Gastrocnemius medialis (tissue), 4 donors: ENCODE measurements around the gene POLH. TPM values are rescaled to one million over a fixed set of nuclear protein-coding genes. Genes with fewer than 3 reads are reported as not detected.

Source experiments
- ATAC-seq, 2 donors: fragments of 150-250 bp; one replicate each; pipeline ENCODE4 v1.9.1; 2016
- DNase-seq, 2 donors: peaks; one replicate each; pipeline ENCODE4 v3.0.0-alpha.2; 2019
- H3K27ac ChIP-seq, 4 donors: fragments of 200-600 bp; sonication (generic); 1 replicate in 1 of 4; 2 replicates in 3 of 4; pipeline ENCODE4 v1.5.1; 2016 to 2018; ENCODE audit warnings: mild to moderate bottlenecking in 2 of 4, moderate library complexity in 1 of 4
- H3K27me3 ChIP-seq, 3 donors: fragments of 200-600 bp; sonication (generic) in 2 of 3; 1 replicate in 1 of 3; 2 replicates in 2 of 3; pipeline versions ENCODE4 v1.5.1 to v1.6.0; 2016 to 2019; ENCODE audit warnings: mild to moderate bottlenecking in 1 of 3, moderate library complexity in 1 of 3
- H3K36me3 ChIP-seq, 2 donors: fragments of 200-600 bp; sonication (generic) in 1 of 2; one replicate each; pipeline ENCODE4 v1.5.1; 2017 to 2018
- H3K4me1 ChIP-seq, 2 donors: fragments of 200-600 bp; sonication (generic) in 1 of 2; one replicate each; pipeline ENCODE4 v1.5.1; 2016 to 2017; ENCODE audit warnings: mild to moderate bottlenecking in 2 of 2
- H3K4me3 ChIP-seq, 4 donors: fragments of 200-600 bp; sonication (generic) in 3 of 4; 1 replicate in 1 of 4; 2 replicates in 3 of 4; pipeline ENCODE4 v1.5.1; 2016 to 2019; ENCODE audit warnings: mild to moderate bottlenecking in 2 of 4
- H3K9me3 ChIP-seq, 3 donors: fragments of 200-600 bp; sonication (generic) in 2 of 3; 1 replicate in 1 of 3; 2 replicates in 2 of 3; pipeline ENCODE4 v1.5.1; 2016 to 2019
- POLR2A ChIP-seq, 2 donors: fragments of 450-650 bp; IDR thresholded peaks; one replicate each; pipeline ENCODE4 v1.6.1; 2017; ENCODE audit warnings: antibody characterized with exemption in 2 of 2, mild to moderate bottlenecking in 2 of 2, moderate library complexity in 2 of 2
- in situ Hi-C, 4 donors: fragments of 200-750 bp; cut with MboI; loops; one replicate each; pipeline versions ENCODE4 v1.15.0 to v1.8.0; 2017; ENCODE audit warnings: low sequenced_read_pairs in 4 of 4
- intact Hi-C: fragments of 100-400 bp; cut with DNase I; formaldehyde crosslinking; loops from one replicate; pipeline ENCODE4 v1.15.1; 2023; ENCODE audit warnings: low total_unique reads
- total RNA-seq, 4 donors: library from RNA; depleted of rRNA; stranded (reverse); fragments of >200 nt; gene quantifications; one replicate each; pipeline versions ENCODE4 v1.1.0 to v1.2.3, GENCODE V29; 2016
- TF ChIP-seq, protein P1 (sequence below), 5 experiments: fragments of 450-650 bp in 3 of 5; fragments of 200-600 bp in 2 of 5; sonication (generic) in 2 of 5; IDR thresholded peaks in 4 of 5; conservative IDR thresholded peaks in 1 of 5; 1 replicate in 4 of 5; 2 replicates in 1 of 5; pipeline ENCODE4 v1.5.1; 2016 to 2019; ENCODE audit warnings: antibody characterized with exemption in 5 of 5, mild to moderate bottlenecking in 3 of 5, moderate library complexity in 3 of 5

POLH gene
- total RNA-seq, 4 donors from 2014 or later = 3.8 to 6.9 (median 5.3) TPM

DNA sequence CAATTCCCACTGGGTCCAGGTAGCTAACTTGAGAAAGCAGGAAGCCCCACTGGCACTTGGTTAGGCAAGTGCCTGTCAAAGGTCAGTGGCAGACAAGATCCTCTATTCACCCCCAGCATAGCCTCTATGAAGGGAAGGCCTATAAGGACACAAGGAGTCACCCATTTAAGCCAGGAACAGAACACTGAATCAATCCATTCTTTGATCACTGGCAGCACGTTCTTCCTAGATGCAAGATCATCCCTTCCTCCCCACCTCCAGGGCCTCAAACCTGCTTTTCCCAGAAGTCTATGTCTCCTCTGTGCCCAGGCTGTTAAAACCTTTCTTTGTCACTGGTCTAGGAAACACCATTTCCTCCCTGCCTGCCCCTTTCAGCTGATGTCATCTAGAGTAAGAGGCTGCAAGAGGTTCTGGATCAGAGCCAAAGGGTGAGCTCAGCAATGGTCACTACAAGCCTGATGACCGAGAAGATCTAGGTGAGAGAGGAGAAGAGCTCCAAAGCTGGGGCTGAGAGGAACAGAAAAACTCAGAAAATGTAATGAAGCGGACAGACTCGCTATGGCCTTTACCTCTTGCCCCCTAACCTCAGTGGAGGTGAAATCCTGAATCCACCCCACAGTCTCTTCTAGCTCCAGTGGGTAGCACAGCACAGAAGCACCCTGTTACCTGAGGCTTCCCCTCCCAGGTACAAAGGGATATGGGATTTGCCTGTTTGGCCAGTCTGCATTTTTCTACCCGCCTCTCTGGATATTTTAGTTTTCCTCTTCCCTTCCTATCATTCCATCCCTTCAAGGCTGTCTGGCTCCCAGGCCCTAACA lies 51.2 kb downstream of the POLH start:
- ATAC-seq (no peak), DNase-seq (peak; percentile 67 to 74)
- in situ Hi-C loops (no loop called here), intact Hi-C loops (loop anchor here (5.0 kb wide), 1 partner anchor 620 kb away; the partner anchor contains the start of gene HSP90AB1)
- Histone ChIP-seq H3K4me3 (peak overlapping the region in 1 of 4 donors; percentile 97), H3K36me3 (peaks cover 0 to 38% of the 10 kb centered on the region in 2 donors), H3K27me3 (no peaks in the 10 kb centered on the region), H3K27ac (peak overlapping the region; percentile 97 to 100 (median 100)), H3K9me3 (no peaks in the 10 kb centered on the region), H3K4me1 (peaks cover 21 to 22% of the 10 kb centered on the region in 2 donors)
- TF ChIP-seq POLR2A (IDR thresholded peaks at IDR 0.05) = peak in 1 of 2 donors; percentile 24
- TF ChIP-seq, protein P1, sequence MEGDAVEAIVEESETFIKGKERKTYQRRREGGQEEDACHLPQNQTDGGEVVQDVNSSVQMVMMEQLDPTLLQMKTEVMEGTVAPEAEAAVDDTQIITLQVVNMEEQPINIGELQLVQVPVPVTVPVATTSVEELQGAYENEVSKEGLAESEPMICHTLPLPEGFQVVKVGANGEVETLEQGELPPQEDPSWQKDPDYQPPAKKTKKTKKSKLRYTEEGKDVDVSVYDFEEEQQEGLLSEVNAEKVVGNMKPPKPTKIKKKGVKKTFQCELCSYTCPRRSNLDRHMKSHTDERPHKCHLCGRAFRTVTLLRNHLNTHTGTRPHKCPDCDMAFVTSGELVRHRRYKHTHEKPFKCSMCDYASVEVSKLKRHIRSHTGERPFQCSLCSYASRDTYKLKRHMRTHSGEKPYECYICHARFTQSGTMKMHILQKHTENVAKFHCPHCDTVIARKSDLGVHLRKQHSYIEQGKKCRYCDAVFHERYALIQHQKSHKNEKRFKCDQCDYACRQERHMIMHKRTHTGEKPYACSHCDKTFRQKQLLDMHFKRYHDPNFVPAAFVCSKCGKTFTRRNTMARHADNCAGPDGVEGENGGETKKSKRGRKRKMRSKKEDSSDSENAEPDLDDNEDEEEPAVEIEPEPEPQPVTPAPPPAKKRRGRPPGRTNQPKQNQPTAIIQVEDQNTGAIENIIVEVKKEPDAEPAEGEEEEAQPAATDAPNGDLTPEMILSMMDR (IDR thresholded peaks at IDR 0.05 in 4 of 5, conservative IDR thresholded peaks at IDR 0.05 in 1 of 5) = no peak

DNA sequence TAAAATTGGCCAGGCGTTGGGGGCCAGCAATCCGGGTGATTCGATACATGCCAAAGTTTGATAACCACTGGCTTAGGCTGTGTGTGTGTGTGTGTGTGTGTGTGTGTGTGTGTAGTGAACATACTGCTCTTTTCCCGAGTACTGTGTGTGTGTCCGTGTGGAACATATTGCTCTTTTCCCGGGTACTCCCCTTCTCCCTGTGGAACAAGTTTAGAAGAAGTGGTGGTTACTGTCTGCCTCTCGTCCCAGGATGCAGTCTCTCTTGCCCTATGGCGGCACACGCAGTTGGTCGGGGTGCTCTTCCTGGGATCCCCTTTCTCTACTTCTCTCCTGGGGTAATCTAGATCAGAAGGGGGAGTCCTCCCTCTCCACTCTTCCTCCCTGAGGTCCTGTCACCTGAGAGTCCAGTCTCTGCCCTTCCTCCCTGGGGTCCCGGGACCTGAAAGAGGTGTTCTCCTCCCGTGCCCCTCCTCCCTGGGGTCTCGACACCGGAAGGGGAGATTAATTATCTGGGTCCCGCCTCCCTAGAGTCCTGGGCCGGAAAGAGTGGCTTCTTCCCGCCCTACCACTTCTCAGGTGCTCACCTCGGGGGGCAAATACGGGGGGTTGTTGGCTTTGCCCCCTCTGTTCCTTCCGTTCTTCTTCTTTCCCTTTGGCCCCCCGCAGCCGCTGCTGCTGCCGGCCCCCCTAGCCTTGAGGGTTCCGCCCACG lies 52.6 kb downstream of the POLH start:
- no peaks in the 10 kb centered on the region for H3K27me3 ChIP-seq
- peaks cover 21 to 22% of the 10 kb centered on the region in 2 donors for H3K4me1 ChIP-seq
- ATAC-seq = no peak
- intact Hi-C loops = loop anchor here (5.0 kb wide), 1 partner anchor 619 kb away; the partner anchor contains the start of gene HSP90AB1
- TF ChIP-seq, protein P1 (IDR thresholded peaks at IDR 0.05 in 4 of 5, conservative IDR thresholded peaks at IDR 0.05 in 1 of 5) = no peak
- no peak for TF ChIP-seq POLR2A (IDR thresholded peaks at IDR 0.05)
- peak overlapping the region; percentile 79 to 97 (median 88) for H3K4me3 ChIP-seq
- no peaks in the 10 kb centered on the region for H3K9me3 ChIP-seq
- in situ Hi-C loops = no loop called here
- DNase-seq = peak; percentile 19 to 51
- peak overlapping the region; percentile 97 to 100 (median 100) for H3K27ac ChIP-seq
- peaks cover 0 to 25% of the 10 kb centered on the region in 2 donors for H3K36me3 ChIP-seq

DNA sequence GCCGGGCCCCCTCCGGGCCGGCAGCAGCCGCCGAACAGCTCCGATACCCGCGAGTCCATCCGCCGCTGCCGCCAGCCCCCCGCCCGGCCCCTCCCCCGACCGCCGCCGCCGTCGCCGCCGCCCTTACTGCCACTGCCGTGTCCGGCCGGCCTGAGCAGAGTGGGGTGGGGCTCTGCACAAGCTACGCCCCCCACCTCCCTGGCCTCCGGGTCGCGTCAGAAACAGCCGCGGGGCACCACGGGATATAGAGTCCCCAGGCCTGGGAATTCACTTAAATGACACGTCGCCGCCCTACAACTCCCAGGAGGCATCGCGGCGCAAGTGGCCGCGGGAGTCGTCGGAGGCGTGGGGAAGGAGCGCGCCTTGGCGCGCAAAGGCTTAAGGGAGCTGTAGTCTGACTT lies 53.1 kb downstream of the POLH start, which contains the start of gene GTPBP2:
TSS of gene GTPBP2 (minus strand) at position 161 of the 401 bp plus-strand sequence. CDS start at position 59, 102 bp downstream.
- TF ChIP-seq, protein P1 (IDR thresholded peaks at IDR 0.05 in 4 of 5, conservative IDR thresholded peaks at IDR 0.05 in 1 of 5) = no peak
- TF ChIP-seq POLR2A (IDR thresholded peaks at IDR 0.05) = peak in 1 of 2 donors; percentile 44
- Histone ChIP-seq H3K27me3 (no peaks in the 10 kb centered on the region), H3K27ac (peak within 1 kb of the TSS; percentile 97 to 100 (median 100)), H3K4me1 (peaks cover 21 to 22% of the 10 kb centered on the region in 2 donors), H3K36me3 (peaks cover 0 to 19% of the 10 kb centered on the region in 2 donors), H3K4me3 (peak within 1 kb of the TSS; percentile 79 to 97 (median 88)), H3K9me3 (no peaks in the 10 kb centered on the region)
- ATAC-seq (peak; percentile 84 to 87), DNase-seq (peak; percentile 99)
- intact Hi-C loops = loop anchor here (5.0 kb wide), 1 partner anchor 618 kb away; the partner anchor contains the start of gene HSP90AB1
- in situ Hi-C loops = no loop called here

DNA sequence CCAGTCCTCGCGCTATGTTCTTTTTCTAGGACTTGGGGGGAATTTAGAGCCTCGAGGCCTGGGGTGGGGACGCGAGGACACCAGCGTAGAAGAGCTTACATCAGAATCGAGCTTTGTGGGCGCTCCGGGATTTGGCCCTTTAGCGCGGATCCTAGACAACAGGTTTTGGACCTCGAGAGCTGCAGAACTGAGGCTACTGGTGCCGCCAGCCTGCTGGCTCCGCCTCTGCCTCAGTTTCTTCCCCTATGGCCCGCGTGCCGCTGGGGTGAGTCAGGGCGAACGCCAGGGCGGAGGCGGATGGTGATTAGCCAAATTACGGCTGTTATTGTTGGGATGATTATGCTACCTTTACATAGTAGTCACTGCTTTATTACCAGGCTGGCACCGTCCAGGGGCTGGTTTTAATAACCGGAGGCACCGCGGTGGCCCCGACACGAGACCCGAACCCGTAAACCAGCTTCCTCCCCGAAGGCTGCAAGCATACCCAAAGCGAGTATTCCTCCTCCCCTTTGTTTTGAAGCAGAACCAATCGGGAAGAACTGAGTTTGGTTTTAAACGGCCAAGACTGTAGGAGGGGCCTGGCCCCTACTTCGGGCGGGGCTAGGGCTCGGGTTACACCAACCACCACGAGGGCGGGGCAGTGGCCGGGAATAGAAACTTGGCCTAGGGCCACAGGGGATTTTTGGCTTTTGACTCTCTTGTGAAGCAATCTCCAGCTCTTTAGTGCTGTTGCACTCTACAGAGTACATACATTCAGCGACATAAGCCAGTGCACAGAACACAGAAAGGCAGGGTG lies 53.7 kb downstream of the POLH start:
- no peaks in the 10 kb centered on the region for H3K9me3 ChIP-seq
- intact Hi-C loops = loop anchor here (5.0 kb wide), 1 partner anchor 618 kb away; the partner anchor contains the start of gene HSP90AB1

More for the DNA sequence above, 53.7 kb downstream of the POLH start:
- DNase-seq (peak; percentile 95 to 97), ATAC-seq (peak; percentile 90 to 92)
- peaks cover 21 to 22% of the 10 kb centered on the region in 2 donors for H3K4me1 ChIP-seq
- peak; percentile 79 to 94 for TF ChIP-seq POLR2A (IDR thresholded peaks at IDR 0.05)
- TF ChIP-seq, protein P1 (IDR thresholded peaks at IDR 0.05 in 4 of 5, conservative IDR thresholded peaks at IDR 0.05 in 1 of 5) = no peak
- peak overlapping the region; percentile 97 to 100 (median 100) for H3K27ac ChIP-seq
- no peaks in the 10 kb centered on the region for H3K27me3 ChIP-seq
- in situ Hi-C loops = no loop called here
- peak overlapping the region; percentile 79 to 97 (median 84) for H3K4me3 ChIP-seq
- peaks cover 0 to 13% of the 10 kb centered on the region in 2 donors for H3K36me3 ChIP-seq
